ENCODE measurements around the gene MSANTD1. TPM values are rescaled to one million over a fixed set of nuclear protein-coding genes. Genes with fewer than 3 reads are reported as not detected.

The MSANTD1 gene
- total and polyA plus RNA-seq, 2 donors (not counting 3 experiments of a cell fraction or from before 2014, with no cell fraction given), result 0.14 to 1.2 TPM

DNA sequence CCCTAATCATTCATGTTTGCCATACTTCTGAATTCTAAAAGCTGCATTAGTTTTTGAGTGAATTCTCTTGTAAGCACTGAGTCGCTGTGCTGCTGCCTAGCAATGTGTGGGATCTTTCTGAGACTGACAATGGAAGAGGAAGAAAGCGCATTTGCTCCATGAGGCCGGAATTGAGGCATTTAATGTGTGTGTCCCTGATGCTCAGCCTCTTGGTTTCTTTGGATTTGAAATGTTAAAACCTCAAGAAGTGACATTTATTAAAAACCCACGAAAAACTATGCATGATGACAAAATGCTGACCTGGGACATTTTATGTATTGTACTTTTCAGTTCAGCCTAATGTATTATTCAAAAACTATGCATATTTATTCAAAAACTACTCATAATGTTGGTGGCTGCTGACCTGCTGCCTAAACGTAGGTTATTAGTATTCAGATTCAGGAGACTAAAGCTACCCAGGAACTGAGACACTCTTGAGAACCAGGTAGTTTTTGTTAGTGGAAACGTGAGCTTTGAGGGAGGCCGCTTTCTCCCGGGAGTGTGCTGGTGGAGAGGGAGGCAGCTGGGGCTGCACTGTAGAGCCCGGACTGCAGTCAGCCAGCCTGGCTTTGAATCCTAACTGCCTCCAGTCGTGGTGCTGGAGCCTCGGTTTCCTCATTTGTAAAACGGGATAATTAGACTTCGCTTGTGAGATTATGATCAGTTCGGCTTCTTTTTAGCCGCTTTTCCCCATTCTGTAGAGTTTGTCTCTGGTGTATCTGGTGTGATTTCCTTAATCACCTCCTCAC is 55.2 kb downstream of the MSANTD1 start:
- ChIA-PET POLR2A (interaction anchor here (1.3 kb wide), 1 partner anchor 12 kb away, joined by 4 read pairs; no protein-coding TSS in a partner anchor), CTCF (interaction anchor here (0.8 to 1.7 kb wide), 4 partner anchors 12 to 86 kb away, joined by 3 read pairs; no protein-coding TSS in a partner anchor)
- H3K4me3 ChIP-seq (replicated peaks in 1 of 3; ENCODE audit: insufficient read depth in 1 of 3, low read depth in 1 of 3, low read length in 3 of 3), result no peak overlapping the region
- intact Hi-C loops (cut with micrococcal nuclease), result loop anchor here (2.0 kb wide), 1 partner anchor 197 kb away; no protein-coding TSS in a partner anchor
- H3K9me1 ChIP-seq (replicated peaks; ENCODE audit: control insufficient read depth, extremely low read depth, insufficient read depth, low read length), result no peaks in the 10 kb centered on the region
- no TSS peak for BruUV-seq (replicated peaks)
- H3K27ac ChIP-seq (ENCODE audit: insufficient read depth, low read depth, low read length), result peak overlapping the region; percentile 83
- no peaks in the 10 kb centered on the region for H3K9me3 ChIP-seq (replicated peaks; ENCODE audit: control insufficient read depth, insufficient read depth, low read length)
- H3K4me2 ChIP-seq (ENCODE audit: insufficient read depth, low read length), result peak overlapping the region; percentile 32
- H3K36me3 ChIP-seq (ENCODE audit: control insufficient read depth in 2 of 2, extremely low read depth in 1 of 2, insufficient read depth in 2 of 2, low read length in 2 of 2), result no peaks in the 10 kb centered on the region
- H3K4me1 ChIP-seq (ENCODE audit: control insufficient read depth, extremely low read depth, insufficient read depth, low read length), result peaks cover 68% of the 10 kb centered on the region
- no peaks in the 10 kb centered on the region for H3K27me3 ChIP-seq (ENCODE audit: control insufficient read depth in 2 of 2, insufficient read depth in 2 of 2, low read length in 2 of 2)
- no peak overlapping the region for H2AFZ ChIP-seq (ENCODE audit: low read depth, low read length)
- dilution Hi-C loops (cut with MboI; ENCODE audit: extremely low pct_ligation_motif_present, low sequenced_read_pairs), result no loop called here
- peaks cover 83% of the 10 kb centered on the region for H3K79me2 ChIP-seq (ENCODE audit: control insufficient read depth, insufficient read depth, low read length)
- DNase-seq (ENCODE audit: low read depth, low spot score) (no peak), FAIRE-seq (peak; percentile 76)
- H3K9ac ChIP-seq (replicated peaks; ENCODE audit: extremely low read depth, insufficient read depth, low read length), result no peak overlapping the region
- TF ChIP-seq MYC (IDR thresholded peaks at IDR 0.05; ENCODE audit: low read depth, low read length) (no peak), FOS (IDR thresholded peaks at IDR 0.05; ENCODE audit: borderline replicate concordance, insufficient read depth, low read length) (no peak), EZH2 (IDR thresholded peaks at IDR 0.05; ENCODE audit: borderline replicate concordance, low read depth, low read length, severe bottlenecking) (no peak), POLR2AphosphoS5 (IDR thresholded peaks at IDR 0.05; ENCODE audit: insufficient read depth, low read depth, low read length) (no peak), JUN (IDR thresholded peaks at IDR 0.05; ENCODE audit: borderline replicate concordance, insufficient read depth, insufficient read length, low read depth) (no peak)
- TF ChIP-seq, protein P1, sequence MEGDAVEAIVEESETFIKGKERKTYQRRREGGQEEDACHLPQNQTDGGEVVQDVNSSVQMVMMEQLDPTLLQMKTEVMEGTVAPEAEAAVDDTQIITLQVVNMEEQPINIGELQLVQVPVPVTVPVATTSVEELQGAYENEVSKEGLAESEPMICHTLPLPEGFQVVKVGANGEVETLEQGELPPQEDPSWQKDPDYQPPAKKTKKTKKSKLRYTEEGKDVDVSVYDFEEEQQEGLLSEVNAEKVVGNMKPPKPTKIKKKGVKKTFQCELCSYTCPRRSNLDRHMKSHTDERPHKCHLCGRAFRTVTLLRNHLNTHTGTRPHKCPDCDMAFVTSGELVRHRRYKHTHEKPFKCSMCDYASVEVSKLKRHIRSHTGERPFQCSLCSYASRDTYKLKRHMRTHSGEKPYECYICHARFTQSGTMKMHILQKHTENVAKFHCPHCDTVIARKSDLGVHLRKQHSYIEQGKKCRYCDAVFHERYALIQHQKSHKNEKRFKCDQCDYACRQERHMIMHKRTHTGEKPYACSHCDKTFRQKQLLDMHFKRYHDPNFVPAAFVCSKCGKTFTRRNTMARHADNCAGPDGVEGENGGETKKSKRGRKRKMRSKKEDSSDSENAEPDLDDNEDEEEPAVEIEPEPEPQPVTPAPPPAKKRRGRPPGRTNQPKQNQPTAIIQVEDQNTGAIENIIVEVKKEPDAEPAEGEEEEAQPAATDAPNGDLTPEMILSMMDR (IDR thresholded peaks at IDR 0.05; ENCODE audit: extremely low read depth in 1 of 2, insufficient read depth in 1 of 2, low read depth in 1 of 2, low read length in 2 of 2), result no peak
- H4K20me1 ChIP-seq (replicated peaks; ENCODE audit: control insufficient read depth, extremely low read depth, insufficient read depth, low read length), result no peaks in the 10 kb centered on the region
